ENCODE measurements around the gene SLC9A8. TPM values are rescaled to one million over a fixed set of nuclear protein-coding genes. Genes with fewer than 3 reads are reported as not detected.

SLC9A8 gene
- total and polyA plus RNA-seq, 2 of the 4 experiments (the other 2 are of a cell fraction), result 4.1 to 5.0 TPM

DNA sequence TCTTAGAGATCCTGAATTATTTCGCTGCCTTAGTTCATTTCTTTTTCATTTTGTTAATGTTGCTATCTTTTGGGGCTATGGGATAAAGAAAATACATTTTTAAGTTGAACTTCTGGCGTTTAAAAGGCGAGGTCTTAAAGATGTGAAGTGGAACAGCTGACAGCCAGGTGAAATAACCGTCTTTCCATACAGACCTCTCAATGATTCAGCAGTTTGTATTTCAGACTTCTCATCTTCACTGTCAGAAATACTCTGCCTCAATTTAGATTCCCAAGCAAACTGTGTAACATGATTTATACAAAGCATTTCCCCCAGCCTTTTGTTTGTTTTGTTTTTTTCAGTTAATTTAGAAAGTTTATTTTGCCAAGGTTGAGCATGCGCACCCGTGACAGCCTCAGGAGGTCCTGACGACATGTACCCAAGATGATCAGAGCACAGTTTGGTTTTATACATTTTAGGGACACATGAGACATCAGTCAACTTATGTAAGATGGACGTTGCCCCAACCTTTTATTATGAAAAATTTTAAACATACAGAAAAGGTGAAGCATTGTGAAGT is 40.0 kb downstream of the SLC9A8 start:
- BruUV-seq (replicated peaks), result no TSS peak
- intact Hi-C loops (cut with micrococcal nuclease), result no loop called here
- no peak overlapping the region for H2AK5ac ChIP-seq (ENCODE audit: low read depth, low read length)
- no peak overlapping the region for H3K4me3 ChIP-seq (ENCODE audit: insufficient read depth, low read depth, low read length)
- H3K56ac ChIP-seq (ENCODE audit: extremely low read depth, insufficient read depth, low read length), result no peak overlapping the region
- H4K20me1 ChIP-seq (ENCODE audit: insufficient read depth, low read length), result no peaks in the 10 kb centered on the region; the same call in 1 of the 2 replicates
- DNase-seq (no peak), ATAC-seq (ENCODE audit: low read depth) (no peak)
- no peak overlapping the region for H4K8ac ChIP-seq (ENCODE audit: low read depth in 2 of 2, low read length in 2 of 2)
- H2BK15ac ChIP-seq (ENCODE audit: low read depth, low read length), result no peak overlapping the region
- H3K27me3 ChIP-seq (ENCODE audit: control insufficient read depth, insufficient read depth, low read length), result no peaks in the 10 kb centered on the region
- CTCF ChIA-PET, result no interaction called here
- no peaks in the 10 kb centered on the region for H3K9me3 ChIP-seq (ENCODE audit: control insufficient read depth, insufficient read depth, low read length)
- POLR2A ChIA-PET (ENCODE audit: unreplicated experiment), result no interaction called here
- no peak overlapping the region for H4K5ac ChIP-seq (ENCODE audit: low read depth, low read length)
- H3K4me1 ChIP-seq (ENCODE audit: control insufficient read depth, insufficient read depth, low read length), result peaks cover 8% of the 10 kb centered on the region
- TF ChIP-seq FOS (IDR thresholded peaks at IDR 0.05; ENCODE audit: low read depth, low read length), result no peak
- TF ChIP-seq NFE2L2 (IDR thresholded peaks at IDR 0.05; ENCODE audit: low read depth, low read length), result peak; percentile 52; the same call in 1 of the 2 replicates
- no peak overlapping the region for H3K18ac ChIP-seq (ENCODE audit: low read depth, low read length)
- no peak overlapping the region for H3K4ac ChIP-seq (ENCODE audit: low read depth, low read length)
- H3K79me1 ChIP-seq (ENCODE audit: low read depth in 1 of 2, low read length in 2 of 2), result no peaks in the 10 kb centered on the region
- dilution Hi-C loops (cut with HindIII; ENCODE audit: low sequenced_read_pairs, unreplicated experiment), result no loop called here
- no peak overlapping the region for H2BK5ac ChIP-seq (ENCODE audit: low read depth, low read length, poor library complexity, severe bottlenecking)
- no peak overlapping the region for H3K14ac ChIP-seq (replicated peaks; ENCODE audit: low read depth, low read length)
- H3K23ac ChIP-seq (ENCODE audit: low read depth, low read length), result no peak overlapping the region
- H3K4me2 ChIP-seq (ENCODE audit: low read depth, low read length), result no peak overlapping the region
- H3K9me1 ChIP-seq (ENCODE audit: insufficient read depth, low read length), result peaks cover 9% of the 10 kb centered on the region
- H3K9ac ChIP-seq (ENCODE audit: low read depth, low read length), result no peak overlapping the region
- H3K36me3 ChIP-seq (ENCODE audit: control insufficient read depth, insufficient read depth, low read length), result peaks cover 23% of the 10 kb centered on the region
- in situ Hi-C loops (cut with MboI; ENCODE audit: low sequenced_read_pairs), result loop anchor here (25.0 kb wide), 1 partner anchor 515 kb away; no protein-coding TSS in a partner anchor
- no peak overlapping the region for H2AK9ac ChIP-seq (replicated peaks; ENCODE audit: low read depth, low read length, poor library complexity)
- no peak overlapping the region for H2BK20ac ChIP-seq (ENCODE audit: low read depth, low read length)
- no CpG with 5 or more reads among the region's 8 CpGs for WGBS, 2 experiments (ENCODE audit: extremely low coverage in 2 of 2, insufficient read length in 1 of 2)
- no peak overlapping the region for H3K27ac ChIP-seq (ENCODE audit: insufficient read depth, low read length)
- no peak overlapping the region for H2AFZ ChIP-seq (replicated peaks; ENCODE audit: low read length, poor library complexity)
- H4K91ac ChIP-seq (ENCODE audit: insufficient read depth, low read depth, low read length), result no peak overlapping the region
- no peak overlapping the region for H2BK120ac ChIP-seq (ENCODE audit: low read depth, low read length)
